ENCODE data around the gene MIR17HG.

The MIR17HG gene

DNA sequence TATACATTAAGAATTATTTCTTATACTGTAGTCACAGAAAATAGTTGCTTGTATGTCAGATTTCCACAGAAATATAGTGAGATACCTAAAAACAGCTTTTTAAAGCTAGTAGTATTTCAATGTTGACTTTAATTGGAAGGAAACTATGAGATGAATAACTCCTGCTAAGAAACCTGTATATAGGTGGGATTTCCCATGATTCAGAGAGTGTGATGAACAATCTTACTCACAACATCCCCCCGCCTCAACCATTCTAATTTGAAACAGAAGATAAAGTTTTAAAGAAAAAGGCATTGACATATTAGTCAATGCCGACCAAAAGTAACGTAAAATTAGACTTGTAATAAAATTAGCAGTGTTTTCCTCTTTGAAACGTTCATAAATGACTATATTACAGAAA lies 1.4 kb upstream of the MIR17HG start:
- peaks cover 32% of the 10 kb centered on the region for H3F3A ChIP-seq (ENCODE audit: control insufficient read depth, insufficient read depth)
- H3K9me3 ChIP-seq (ENCODE audit: control insufficient read depth, insufficient read depth, low read length), result no peaks in the 10 kb centered on the region
- peaks cover 33% of the 10 kb centered on the region for H3K79me2 ChIP-seq (ENCODE audit: control insufficient read depth, low read length)
- H3K27ac ChIP-seq (ENCODE audit: low read depth, low read length), result no peak overlapping the region
- peaks cover 30% of the 10 kb centered on the region for H3K36me3 ChIP-seq (ENCODE audit: control insufficient read depth, low read length)
- peaks cover 46% of the 10 kb centered on the region for H3K27me3 ChIP-seq (ENCODE audit: control insufficient read depth, low read length)
- TF ChIP-seq CTCF (IDR thresholded peaks at IDR 0.05; ENCODE audit: low read depth, low read length, poor library complexity, severe bottlenecking), result no peak
- no peak for TF ChIP-seq EZH2phosphoT487 (IDR thresholded peaks at IDR 0.05; ENCODE audit: borderline replicate concordance, low read length)
- H3K4me2 ChIP-seq (ENCODE audit: low read length), result peak overlapping the region; percentile 99; the same call in 1 of the 2 replicates
- H3K4me1 ChIP-seq (ENCODE audit: control insufficient read depth, low read length), result peaks cover 26% of the 10 kb centered on the region
- H3K4me3 ChIP-seq (ENCODE audit: low read length), result no peak overlapping the region
- H4K20me1 ChIP-seq (ENCODE audit: control insufficient read depth, insufficient read depth, low read depth, low read length), result peaks cover 21% of the 10 kb centered on the region
- H3K9me2 ChIP-seq (replicated peaks; ENCODE audit: control insufficient read depth, low read length), result no peaks in the 10 kb centered on the region

- Histone ChIP-seq H3K9me3 (ENCODE audit: control insufficient read depth, insufficient read depth, low read length) (no peaks in the 10 kb centered on the region), H3K4me2 (ENCODE audit: low read length) (peak overlapping the region; percentile 99), H3K27me3 (ENCODE audit: control insufficient read depth, low read length) (peaks cover 41% of the 10 kb centered on the region), H4K20me1 (ENCODE audit: control insufficient read depth, insufficient read depth, low read depth, low read length) (peaks cover 28% of the 10 kb centered on the region), H3K4me1 (ENCODE audit: control insufficient read depth, low read length) (peaks cover 34% of the 10 kb centered on the region), H3K4me3 (ENCODE audit: low read length) (peak overlapping the region; percentile 81), H3F3A (ENCODE audit: control insufficient read depth, insufficient read depth) (peaks cover 40% of the 10 kb centered on the region), H3K27ac (ENCODE audit: low read depth, low read length) (peak overlapping the region; percentile 49), H3K79me2 (ENCODE audit: control insufficient read depth, low read length) (peaks cover 41% of the 10 kb centered on the region), H3K36me3 (ENCODE audit: control insufficient read depth, low read length) (peaks cover 37% of the 10 kb centered on the region), H3K9me2 (replicated peaks; ENCODE audit: control insufficient read depth, low read length) (no peaks in the 10 kb centered on the region)
- TF ChIP-seq CTCF (IDR thresholded peaks at IDR 0.05; ENCODE audit: low read depth, low read length, poor library complexity, severe bottlenecking) (no peak), EZH2phosphoT487 (IDR thresholded peaks at IDR 0.05; ENCODE audit: borderline replicate concordance, low read length) (no peak)
Observed at GRCh38 chr13:91346850-91347201, 661 bp upstream of the MIR17HG start.

DNA sequence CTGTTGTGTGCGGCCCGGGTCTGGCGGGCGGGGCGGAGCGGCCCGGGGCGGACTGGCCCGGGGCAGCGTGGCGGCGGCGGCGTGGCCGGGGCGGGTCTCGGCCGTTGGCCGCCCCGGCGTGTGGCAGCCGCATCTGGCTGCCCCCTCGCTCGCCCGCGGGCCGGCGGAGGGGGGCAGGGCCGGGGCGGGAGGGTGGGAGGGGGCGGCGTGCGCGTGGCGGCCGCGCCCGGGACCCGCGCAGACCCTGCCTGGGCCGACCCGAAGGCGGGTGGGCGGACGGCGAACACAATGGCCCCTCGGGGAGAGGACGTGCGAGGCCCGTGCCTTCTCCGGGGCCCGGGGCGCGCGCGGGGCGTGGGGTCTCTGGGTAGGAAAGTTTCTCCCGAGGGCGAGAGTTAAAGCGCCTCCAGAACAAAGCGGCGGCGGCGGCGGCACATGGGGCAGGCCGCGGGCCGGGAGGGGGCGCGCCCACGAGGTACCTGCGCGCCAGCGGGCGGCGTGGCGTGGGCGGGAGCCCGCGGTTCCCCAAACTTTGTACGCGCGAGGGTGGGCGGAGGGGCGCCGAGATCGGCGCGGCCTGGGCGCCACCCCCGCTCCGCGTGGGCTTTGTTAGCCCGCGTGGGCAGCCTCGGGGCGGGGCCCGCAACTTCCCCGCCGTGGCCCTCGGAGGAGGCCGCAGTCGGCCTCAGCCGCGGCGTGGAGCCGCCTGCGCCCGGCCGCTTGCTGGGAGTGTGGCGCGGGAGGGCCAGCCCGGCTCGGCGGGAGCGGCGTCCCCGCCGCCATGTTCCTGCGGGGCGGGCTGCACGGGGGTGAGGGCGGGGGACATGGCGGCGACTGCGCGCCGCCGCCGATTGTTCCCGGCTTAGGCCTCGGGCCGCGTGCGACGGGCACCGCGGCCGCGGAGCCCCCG lies 764 bp downstream of the MIR17HG start:
- Histone ChIP-seq H3K36me3 (ENCODE audit: control insufficient read depth, low read length) (peaks cover 52% of the 10 kb centered on the region), H3K4me2 (ENCODE audit: low read length) (peak overlapping the region; percentile 53)

More for the DNA sequence above, 764 bp downstream of the MIR17HG start:
- H3K9me3 ChIP-seq (ENCODE audit: control insufficient read depth, insufficient read depth, low read length), result no peaks in the 10 kb centered on the region
- peaks cover 40% of the 10 kb centered on the region for H4K20me1 ChIP-seq (ENCODE audit: control insufficient read depth, insufficient read depth, low read depth, low read length)
- peak overlapping the region; percentile 96 for H3K4me3 ChIP-seq (ENCODE audit: low read length)
- TF ChIP-seq CTCF (IDR thresholded peaks at IDR 0.05; ENCODE audit: low read depth, low read length, poor library complexity, severe bottlenecking) (peak; percentile 13), EZH2phosphoT487 (IDR thresholded peaks at IDR 0.05; ENCODE audit: borderline replicate concordance, low read length) (no peak)
- H3K79me2 ChIP-seq (ENCODE audit: control insufficient read depth, low read length), result peaks cover 49% of the 10 kb centered on the region
- peak overlapping the region; percentile 74 for H3K27ac ChIP-seq (ENCODE audit: low read depth, low read length)
- peaks cover 53% of the 10 kb centered on the region for H3F3A ChIP-seq (ENCODE audit: control insufficient read depth, insufficient read depth)
- H3K4me1 ChIP-seq (ENCODE audit: control insufficient read depth, low read length), result peaks cover 41% of the 10 kb centered on the region
- no peaks in the 10 kb centered on the region for H3K9me2 ChIP-seq (replicated peaks; ENCODE audit: control insufficient read depth, low read length)
- peaks cover 30% of the 10 kb centered on the region for H3K27me3 ChIP-seq (ENCODE audit: control insufficient read depth, low read length)

Data from DOHH2 (cell line).